DND-41 (cell line): ENCODE results near the gene USP24.

Experiments
- CTCF ChIP-seq: IDR thresholded peaks from 2 replicates; pipeline ENCODE4 v1.5.1; 2012; ENCODE audit warnings: borderline replicate concordance, low read length, moderate library complexity, mild to moderate bottlenecking; ENCODE audit not compliant: poor library complexity, severe bottlenecking; ENCODE audit errors: extremely low read depth
- EZH2 ChIP-seq: IDR thresholded peaks from 3 replicates; pipeline ENCODE4 v1.6.1; 2012; ENCODE audit warnings: borderline replicate concordance, low read depth, mild to moderate bottlenecking, moderate library complexity, low read length, inconsistent platforms; ENCODE audit not compliant: severe bottlenecking

GRCh38 chr1:55190109-55190508 lies 25.1 kb downstream of the USP24 start:
- TF ChIP-seq CTCF: no peak
- no peak for TF ChIP-seq EZH2
